ENCODE results near the gene BMAL1.

DNA sequence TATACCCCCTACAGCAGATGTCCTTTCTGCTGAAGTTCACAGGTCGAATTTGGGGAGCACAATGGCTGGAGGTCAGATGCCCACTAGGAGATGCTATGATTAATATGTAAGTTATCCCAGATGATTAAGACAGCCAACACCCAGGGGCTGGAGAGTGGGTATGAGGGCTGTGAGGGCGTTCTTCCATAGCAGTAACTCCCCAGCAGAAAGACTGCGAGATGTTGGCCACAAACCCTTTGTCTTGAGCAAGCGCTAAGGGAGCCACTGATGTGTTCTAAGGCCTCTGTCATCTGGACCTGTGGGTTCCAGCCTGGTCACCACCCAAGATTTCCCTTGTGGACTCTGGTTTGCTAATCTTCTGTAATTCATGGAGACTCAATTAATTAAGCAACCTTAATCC, 77.6 kb downstream of the BMAL1 start:
- TF ChIP-seq, protein P1, sequence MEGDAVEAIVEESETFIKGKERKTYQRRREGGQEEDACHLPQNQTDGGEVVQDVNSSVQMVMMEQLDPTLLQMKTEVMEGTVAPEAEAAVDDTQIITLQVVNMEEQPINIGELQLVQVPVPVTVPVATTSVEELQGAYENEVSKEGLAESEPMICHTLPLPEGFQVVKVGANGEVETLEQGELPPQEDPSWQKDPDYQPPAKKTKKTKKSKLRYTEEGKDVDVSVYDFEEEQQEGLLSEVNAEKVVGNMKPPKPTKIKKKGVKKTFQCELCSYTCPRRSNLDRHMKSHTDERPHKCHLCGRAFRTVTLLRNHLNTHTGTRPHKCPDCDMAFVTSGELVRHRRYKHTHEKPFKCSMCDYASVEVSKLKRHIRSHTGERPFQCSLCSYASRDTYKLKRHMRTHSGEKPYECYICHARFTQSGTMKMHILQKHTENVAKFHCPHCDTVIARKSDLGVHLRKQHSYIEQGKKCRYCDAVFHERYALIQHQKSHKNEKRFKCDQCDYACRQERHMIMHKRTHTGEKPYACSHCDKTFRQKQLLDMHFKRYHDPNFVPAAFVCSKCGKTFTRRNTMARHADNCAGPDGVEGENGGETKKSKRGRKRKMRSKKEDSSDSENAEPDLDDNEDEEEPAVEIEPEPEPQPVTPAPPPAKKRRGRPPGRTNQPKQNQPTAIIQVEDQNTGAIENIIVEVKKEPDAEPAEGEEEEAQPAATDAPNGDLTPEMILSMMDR (conservative IDR thresholded peaks at IDR 0.05; ENCODE audit: low read depth, low read length), result no peak
- TF ChIP-seq EZH2 (IDR thresholded peaks at IDR 0.05; ENCODE audit: low read length, unreplicated experiment) (no peak), EZH2phosphoT487 (IDR thresholded peaks at IDR 0.05; ENCODE audit: borderline replicate concordance, low read length) (no peak)
